A549 (cell line): ENCODE results near the gene CTR9.

ENCODE experiments used
- CHD4 ChIP-seq: fragments of 200-600 bp; sonication (generic); IDR thresholded peaks from 2 replicates; pipeline ENCODE4 v1.6.1; 2016; ENCODE audit warnings: antibody characterized with exemption, mild to moderate bottlenecking, borderline replicate concordance
- CTCF ChIP-seq: fragments of >200 bp; sonication (Bioruptor Twin); formaldehyde crosslinking; IDR thresholded peaks from 3 replicates; pipeline ENCODE4 v1.5.1; 2016
- EP300 ChIP-seq, 2 experiments: fragments of >200 bp; sonication (Bioruptor Twin); formaldehyde crosslinking; IDR thresholded peaks; 2 replicates in 1 of 2; 3 replicates in 1 of 2; pipeline ENCODE4 v1.6.1; 2016 to 2017

GRCh38 chr11:10742460-10743208, 8.4 kb upstream of the CTR9 start:
- no peak for TF ChIP-seq CHD4
- no peak for TF ChIP-seq CTCF
- TF ChIP-seq EP300 (IDR thresholded peaks at IDR 0.05), result no peak
